HG02970 (cell line): ENCODE results near the gene ITGB6.
"Not testable (repeated sequence)": the region's sequence is repeated elsewhere in the genome, so short reads cannot be mapped to it uniquely, and the experiment has no call there.

Source experiments
- ATAC-seq: cut with Tn5 transposase; IDR thresholded peaks from one replicate; pipeline ENCODE4 v1.9.1; 2021; ENCODE audit warnings: mild to moderate bottlenecking, moderate library complexity, moderate number of reproducible peaks; ENCODE audit not compliant: unreplicated experiment, low FRiP score

The ITGB6 gene

DNA sequence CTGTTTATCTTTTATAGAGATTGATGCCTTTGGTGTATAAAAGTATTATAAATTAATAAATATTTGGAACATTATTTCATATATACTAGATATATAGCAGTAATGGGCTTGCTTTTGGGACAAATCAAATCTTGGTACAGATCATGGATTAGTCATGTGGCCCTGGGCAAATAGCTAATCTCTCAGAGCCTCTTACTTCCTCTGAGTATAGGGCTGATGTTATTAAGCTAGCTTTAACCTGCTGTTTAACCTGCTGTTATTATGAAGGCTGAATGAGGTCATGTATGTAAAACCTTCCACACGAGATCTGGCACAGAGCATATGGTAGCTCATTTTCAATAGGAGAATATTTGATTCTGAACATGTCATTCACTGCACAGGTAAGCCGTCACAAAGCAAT, 5.7 kb downstream of the ITGB6 start:
- no peak for ATAC-seq

DNA sequence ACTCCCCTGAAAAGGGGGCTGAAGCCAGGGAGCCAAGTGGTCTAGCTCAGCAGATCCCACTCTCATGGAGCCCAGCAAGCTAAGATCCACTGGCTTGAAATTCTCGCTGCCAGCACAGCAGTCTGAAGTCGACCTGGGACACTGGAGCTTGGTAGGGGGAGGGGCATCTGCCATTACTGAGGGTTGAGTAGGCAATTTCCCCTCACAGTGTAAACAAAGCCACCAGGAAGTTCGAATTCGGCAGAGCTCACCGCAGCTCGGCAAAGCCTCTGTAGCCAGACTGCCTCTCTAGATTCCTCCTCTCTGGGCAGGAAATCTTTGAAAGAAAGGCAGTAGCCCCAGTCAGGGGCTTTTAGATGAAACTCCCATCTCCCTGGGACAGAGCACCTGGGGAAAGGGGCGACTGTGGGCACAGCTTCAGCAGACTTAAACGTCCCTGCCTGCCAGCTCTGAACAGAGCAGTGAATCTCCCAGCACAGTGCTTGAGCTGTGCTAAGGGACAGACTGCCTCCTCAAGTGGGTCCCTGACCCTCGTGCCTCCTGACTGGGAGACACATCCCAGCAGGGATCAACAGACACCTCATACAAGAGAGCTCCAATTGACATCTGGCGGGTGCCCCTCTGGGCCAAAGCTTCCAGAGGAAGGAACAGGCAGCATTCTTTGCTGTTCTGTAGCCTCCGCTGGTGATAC, 18.8 kb downstream of the ITGB6 start:
- not testable (repeated sequence) for ATAC-seq

DNA sequence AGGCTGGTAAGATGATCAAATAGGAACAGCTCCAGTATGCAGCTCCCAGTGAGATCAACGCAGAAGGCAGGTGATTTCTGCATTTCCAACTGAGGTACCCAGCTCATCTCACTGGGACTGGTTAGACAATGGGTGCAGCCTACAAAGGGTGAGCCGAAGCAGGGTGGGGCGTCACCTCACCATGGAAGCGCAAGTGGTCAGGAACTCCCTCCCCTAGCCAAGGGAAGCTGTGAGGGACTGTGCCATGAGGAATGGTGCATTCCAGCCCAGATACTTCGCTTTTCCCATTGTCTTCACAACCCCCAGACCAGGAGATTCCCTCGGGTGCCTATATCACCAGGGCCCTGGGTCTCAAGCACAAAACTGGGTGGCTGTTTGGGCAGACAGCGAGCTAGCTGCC, 19.4 kb downstream of the ITGB6 start:
- ATAC-seq = not testable (repeated sequence)

DNA sequence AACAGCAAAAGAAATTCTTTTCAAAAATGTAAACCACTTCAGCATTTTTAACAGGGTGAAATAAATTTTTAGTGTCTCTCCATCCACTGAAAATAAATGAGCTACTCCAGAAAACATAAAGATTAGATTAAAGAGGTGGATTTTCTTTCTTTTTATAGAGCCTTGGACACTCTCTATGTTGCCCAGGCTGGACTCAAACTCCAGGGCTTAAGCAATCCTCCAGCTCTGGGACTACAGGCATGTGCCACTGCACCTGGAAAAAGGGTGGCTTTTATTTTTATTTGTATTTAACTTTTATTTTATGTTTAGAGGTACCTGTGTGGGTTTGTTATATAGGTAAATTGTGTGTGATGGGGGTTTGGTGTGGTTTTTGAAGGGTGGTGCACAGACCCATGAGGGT, 19.9 kb downstream of the ITGB6 start:
- ATAC-seq = no peak

DNA sequence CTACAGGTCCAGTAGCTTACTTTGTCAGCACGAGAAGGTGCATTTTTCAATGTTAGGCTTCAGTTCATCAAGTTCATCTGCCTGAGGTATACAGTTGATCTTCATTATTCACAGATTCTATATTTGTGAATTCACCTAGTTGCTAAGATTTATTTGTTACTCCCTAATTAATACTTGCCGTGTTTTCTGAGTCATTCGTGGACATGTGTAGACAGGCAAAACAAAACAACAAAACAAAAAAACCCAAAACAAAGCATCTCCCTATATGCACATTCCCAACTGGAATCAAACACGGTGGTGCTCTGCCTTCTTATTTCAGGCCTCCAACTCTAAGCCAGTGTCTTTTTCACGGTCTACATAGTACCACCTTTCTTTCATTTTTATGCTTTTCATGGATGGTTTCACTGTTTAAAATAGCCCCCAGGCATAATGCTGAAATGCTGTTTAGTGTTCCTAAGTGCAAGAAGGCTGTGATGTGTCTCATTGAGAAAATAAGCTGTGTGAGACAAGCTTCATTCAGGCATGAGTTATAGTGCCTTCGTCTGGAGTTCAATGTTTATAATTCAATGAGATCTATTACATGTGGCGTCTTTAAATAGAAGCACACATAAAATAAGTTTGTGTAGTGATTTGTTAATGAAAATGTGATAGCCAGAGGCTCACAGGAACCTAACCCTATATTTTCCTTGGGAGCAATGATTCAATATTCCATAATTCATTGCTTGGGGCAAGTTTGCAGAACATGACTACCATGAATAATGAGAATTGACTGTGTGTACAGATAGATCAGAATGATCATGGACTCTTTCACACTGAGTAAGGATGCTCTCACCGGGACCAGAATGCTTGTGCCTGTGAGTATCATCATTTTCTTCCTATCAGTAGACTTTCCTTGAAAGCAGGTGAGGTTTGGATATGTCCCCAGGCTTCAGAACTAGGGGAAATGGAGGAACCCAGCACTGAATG, 24.6 kb downstream of the ITGB6 start:
- ATAC-seq = no peak

DNA sequence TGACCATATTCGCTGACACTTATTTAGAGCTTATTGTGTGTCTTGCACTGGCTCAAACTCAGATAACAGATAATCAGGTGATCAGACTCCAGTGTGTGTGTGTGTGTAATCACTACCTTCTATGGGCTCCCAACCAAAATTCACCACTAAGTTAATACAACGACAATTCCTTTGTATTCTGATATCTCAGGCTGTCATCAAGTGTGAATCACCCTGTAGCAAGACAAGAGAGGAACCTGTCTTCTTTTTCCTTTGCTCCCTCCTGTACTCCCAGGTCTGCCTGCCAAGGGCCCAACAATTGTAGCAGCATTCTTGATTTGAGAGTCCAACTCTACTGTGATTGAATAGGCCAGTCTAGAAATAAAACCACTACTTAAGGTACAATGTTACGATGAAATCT, 25.8 kb downstream of the ITGB6 start:
- ATAC-seq = no peak

DNA sequence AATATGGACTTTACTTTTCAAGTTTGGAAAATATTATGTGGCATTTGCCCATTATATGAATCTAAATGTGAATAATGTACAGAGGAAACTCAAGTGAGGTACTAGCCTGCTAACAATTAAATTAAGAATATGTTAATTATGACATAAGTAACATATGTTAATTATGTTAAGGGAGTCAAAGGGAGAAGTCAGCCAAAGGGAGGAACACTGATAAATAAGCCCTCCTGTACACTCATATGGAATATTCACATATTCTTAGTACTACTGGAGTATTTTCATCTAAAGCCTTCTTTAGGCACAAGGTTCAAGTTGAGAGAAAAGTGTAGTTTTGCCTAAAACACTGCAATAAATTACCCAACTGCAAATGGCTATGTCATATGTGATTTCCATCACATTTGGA, 30.1 kb downstream of the ITGB6 start:
- ATAC-seq = no peak

DNA sequence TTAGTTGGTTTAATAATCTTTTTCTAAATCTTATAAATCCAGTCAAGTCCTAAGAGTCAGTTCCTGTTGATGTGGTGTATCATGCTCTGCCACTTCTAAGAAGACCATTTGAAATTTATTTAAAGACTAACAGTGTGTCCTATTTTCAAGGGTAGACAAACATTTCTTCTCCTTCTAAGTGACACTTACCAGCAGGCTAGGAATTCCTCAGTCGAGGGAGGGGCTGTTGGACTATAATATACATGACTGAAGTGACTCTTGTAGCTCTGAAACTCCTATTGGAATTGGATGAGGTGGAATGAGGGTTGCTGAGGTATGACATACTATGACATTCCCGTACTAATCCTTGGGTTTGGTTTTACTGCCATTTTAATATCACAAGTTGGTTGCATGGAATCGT, 30.6 kb downstream of the ITGB6 start:
- ATAC-seq = no peak

DNA sequence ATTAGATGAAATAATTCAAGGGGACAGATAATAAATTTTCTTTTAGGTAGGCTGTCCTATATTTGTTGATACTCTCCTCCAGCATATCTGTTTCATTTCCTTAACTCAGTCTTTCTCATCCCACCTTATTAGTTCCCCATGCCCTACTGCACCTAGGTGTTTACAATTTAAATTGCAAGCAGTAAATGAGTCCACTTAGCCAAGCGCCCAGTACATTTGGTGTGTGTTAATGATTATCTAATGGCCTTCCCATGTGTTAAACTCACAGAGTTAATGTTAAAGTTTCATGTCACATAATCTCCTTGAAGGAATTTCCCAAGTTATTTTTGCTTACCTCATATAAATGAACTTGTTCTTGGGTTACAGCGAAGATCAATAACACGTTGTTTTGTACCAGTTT, 31.2 kb downstream of the ITGB6 start:
- ATAC-seq = no peak

DNA sequence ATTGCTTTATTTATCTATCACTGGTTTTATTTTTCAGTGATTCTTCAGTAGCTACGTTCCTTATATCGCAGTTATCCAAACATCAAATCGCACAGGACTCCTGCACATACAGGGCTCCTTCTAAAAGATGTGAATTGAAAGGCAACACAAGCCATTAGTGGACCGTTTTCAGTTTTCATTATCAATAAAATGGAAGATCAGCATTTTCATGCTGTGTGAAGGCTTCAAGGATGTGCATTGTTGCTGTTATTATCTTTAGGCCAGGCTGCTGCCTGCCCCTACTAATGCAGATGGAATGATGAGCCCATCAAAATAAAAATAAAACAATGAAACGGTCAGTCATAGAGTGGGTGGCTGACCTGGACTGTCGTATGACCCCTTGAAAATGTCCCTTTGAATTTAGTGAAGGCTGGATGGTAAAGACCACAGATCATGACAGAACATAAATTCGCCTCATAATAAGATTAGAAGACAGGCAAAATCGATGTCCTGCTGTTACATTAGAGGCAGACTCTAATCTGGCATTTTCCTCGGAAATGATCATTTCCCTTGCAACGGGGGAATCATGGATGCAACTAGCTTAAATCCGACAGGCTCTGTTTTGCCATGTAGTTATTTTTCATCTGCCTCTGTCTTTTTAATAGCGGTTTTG, 32.9 kb downstream of the ITGB6 start:
- ATAC-seq = no peak

DNA sequence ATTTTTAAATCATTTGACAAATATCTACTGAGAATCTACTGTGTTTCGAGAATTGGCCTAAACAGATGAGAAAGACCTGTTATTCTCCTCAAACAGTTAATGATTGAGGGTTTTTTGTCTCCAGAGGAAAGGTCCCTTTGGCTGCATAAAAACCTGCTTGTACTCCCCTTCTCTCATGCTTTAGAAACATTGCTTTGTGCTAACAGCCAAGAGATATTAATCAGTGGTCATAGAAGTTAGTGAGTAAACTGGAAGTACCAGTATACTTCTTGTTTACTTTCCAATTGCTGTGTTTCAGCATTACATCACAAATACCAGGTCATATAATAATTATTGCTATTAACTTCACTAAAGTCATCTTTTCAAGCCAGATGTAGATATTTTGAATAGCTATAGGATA, 34.1 kb downstream of the ITGB6 start:
- ATAC-seq = no peak

DNA sequence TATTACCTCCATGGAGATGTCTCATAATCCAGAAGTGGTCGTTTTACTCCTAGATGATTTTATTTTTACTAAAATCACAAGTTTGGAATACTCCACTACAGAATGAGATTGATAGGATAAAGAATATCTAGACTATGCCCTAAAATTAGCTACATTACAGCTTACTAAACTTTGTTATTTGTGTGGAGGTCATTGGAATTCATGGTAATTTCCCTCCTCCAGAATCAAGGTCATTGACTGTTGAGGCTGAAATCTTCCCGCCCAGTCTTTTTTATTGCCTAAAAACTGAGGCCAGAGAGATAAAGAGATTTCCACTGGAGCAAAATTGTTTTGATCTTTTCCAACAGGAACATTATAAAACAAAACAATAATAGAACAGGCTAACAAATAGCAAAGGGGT, 35.0 kb downstream of the ITGB6 start:
- ATAC-seq = no peak

DNA sequence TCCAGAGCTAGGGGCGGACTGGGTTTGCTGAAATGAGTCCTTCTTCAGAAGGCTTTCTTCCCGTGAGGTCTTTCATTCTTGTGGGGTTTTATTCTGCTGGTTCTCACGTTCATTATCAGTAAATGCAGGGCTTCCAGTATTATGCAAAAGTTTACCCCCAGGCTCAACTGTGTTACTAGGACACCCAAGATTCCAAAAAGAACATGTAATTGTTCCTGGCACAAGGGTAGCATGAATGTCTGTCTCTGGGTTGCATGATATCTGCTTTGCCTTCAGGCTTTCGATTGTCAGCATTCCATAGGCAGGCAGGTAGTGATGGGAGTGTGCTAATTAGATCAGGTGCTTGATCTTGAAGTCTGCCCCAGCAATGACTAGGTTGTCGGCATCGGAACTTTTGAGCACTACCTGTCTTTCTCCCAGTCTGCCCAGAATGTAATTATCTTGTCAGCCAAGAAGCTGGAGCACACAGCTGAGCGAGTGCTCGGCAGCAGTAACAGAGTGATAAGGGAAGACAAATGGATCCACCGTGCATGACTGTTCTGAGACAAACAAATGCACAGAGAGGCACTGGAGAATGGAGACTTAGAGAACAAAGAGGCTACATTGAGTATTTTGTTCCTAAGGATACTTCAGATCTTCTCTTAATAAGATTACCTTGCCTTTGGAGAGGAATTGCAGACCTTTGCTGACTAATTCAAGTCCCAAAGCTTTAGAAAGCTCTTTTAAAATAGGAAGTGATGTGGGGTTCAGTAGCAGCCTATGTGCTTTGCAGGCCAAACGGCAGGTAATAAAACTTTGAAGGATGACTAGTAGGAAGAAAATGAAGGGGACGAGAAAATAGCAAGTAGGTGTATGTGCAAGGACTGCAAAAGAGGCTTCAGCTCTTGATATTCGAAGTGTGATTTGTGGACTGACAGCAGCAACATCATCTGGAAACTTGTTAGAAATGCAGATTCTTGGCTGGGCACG, 41.9 kb downstream of the ITGB6 start:
- ATAC-seq = no peak

DNA sequence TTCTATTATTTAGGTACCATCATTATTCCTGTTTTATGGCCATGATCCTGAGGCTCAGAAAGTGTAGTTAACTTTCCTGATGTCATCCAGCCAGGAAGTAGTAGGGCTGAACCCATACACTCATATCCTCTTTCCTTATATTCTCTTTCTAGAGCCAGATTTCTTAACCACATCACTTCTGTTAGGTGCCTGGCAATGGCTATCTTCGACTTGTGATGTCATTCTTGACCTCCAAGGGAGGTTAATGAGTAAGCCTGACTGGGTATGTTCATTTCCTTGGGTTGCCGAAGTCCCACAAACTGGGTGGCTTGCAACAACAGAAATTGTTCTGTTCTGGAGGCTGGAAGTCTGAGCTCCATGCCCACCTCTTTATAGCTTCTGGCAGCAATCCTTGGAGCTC, 43.4 kb downstream of the ITGB6 start:
- ATAC-seq = no peak

DNA sequence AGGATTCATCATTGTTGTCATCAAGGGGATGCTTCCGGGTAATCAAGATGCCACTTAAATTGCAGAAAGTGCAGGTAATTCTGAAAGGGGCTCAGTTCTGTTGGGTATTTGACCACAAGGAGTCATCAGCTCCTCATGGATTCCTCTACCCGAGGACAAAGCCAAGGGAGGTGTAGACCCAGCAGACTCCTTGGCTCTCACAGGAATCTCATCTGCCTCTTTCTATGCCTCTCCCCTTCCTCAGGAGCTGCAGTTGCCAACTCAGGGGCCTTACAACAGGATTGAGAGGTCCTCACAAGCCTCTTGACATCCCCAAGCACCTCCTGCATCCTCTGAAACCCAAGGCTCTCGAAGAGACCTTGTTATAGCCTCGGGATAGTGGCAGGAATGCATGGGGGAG, 44.0 kb downstream of the ITGB6 start:
- no peak for ATAC-seq

DNA sequence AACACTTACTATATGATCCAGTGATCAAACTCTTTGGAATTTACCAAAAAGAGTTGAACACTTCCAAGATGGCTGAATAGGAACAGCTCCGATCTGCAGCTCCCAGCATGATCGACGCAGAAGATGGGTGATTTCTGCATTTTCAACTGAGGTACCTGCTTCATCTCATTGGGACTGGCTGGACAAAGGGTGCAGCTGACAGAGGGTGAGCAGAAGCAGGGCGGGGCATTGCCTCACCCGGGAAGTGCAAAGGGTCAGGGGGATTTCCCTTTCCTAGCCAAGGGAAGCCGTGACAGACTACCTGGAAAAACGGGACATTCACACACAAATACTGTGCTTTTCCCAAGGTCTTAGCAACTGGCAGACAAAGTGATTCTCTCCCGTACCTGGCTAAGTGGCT, 51.7 kb downstream of the ITGB6 start:
- ATAC-seq = not testable (repeated sequence)

DNA sequence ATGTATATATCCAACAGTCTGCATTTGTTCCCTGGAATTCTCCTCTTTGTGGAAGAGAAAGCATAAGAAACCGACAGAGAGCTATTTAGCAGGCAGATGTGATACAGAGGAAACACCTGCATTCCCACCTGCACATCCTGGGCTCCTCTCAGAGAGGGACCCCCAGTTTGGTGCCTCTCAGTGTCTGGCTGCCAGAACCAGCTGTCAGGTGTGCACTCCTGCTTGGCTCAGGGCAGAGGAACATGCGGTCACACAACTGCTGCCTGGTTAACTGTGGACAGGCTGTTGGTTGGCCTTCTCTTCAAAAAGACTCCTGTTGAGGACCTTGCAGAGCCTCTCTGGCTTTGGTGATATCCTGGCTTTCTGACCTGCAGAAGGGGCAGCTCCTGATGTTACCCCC, 54.6 kb downstream of the ITGB6 start:
- no peak for ATAC-seq

DNA sequence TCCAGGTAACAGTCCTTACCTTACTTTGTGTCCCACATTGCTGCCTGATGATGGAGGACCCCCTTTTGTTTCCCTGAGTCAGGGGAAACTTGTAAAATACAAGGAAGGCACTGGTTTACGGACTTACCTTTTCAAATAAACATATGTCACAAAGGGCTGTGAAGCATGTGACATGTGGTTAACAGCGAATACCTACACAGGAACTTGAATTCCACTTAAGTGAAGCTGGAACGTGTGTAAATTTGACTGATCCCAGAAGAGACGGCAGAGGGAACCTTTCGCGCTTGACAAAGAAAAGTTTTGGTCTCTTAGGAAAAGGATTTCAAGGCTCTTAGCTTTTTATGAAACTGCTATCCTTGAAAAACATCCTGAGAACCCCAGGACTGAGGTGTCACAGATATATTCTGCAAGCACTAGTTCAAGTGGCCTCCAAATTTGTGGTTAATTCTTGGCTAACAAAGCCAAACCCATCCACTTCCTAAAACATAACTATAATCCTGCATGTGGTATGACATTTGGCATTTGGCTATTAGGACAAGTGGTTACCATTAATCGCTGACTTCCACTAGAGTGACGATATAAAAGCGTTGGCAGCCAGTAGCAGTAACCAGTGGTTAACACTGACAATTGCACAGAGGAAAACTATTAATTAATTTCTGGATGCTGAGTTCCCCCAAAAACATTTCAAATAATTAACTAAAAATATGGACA, 55.6 kb downstream of the ITGB6 start:
- no peak for ATAC-seq

DNA sequence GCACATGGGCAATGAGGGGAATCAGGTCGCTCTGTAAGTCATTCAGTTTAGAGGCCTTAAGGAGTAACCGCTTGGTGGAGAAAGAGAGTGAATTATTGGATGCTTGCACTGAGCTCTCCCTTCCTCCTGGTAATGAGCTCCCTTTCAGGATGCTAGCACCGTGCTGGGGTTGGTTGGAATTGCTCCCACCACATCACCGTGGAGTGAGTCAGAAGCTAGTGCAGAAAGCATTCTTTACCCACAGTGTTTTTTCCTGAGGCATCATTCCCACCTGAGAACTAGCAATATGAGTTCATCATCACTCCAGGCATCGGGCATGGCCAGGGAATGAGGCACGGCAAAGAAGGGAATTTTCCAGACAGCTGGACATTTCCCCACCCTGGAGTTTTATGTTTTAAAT, 57.6 kb downstream of the ITGB6 start:
- ATAC-seq = no peak

DNA sequence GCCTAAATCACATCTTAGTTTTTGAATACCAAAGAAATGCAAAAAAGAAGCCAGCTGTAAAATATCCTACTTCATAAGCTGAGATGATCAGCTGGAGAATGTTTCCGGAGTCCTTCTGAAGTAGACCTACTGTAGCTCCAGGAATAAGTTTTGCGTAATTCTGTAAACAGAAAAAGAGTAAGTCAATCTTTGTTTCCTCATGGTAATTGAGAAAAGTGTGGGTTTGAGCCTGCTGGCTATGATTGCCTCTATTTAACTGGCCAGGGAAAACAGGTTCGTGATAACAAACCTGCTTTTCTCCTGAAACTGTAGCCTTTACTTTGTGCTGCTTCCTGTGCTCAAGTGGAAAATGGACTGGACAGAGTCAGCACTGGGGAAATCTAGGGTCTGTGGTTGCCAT, 58.2 kb downstream of the ITGB6 start:
- ATAC-seq = no peak
